ENCODE results near the gene HESX1. TPM values are rescaled to one million over a fixed set of nuclear protein-coding genes. Genes with fewer than 3 reads are reported as not detected.

The HESX1 gene
- total RNA-seq, 1 donor from 2014 or later, result 0.58 TPM

GRCh38 chr3:57150113-57150581, 49.6 kb downstream of the HESX1 start:
- DNase-seq (ENCODE audit: extremely low read depth, low read depth, low spot score), result no peak

Other genes with a start within 250 kb of the HESX1 start
- 0.15 and 0.18 TPM in 2 replicates for gene SPATA12, start 139.3 kb downstream of the HESX1 start, total RNA-seq
- 2.3 and 3.2 TPM in 2 replicates for gene IL17RD, start 34.6 kb downstream of the HESX1 start, total RNA-seq
- gene APPL1, start 27.8 kb upstream of the HESX1 start, total RNA-seq, result 24.2 and 24.5 TPM in 2 replicates
- gene ASB14, start 92.7 kb upstream of the HESX1 start, total RNA-seq, result not detected in 2 replicates

Data from glomerular endothelial cell (primary cell).